Osteoblast (primary cell): Measurements from ENCODE around the gene RP2. TPM values are rescaled to one million over a fixed set of nuclear protein-coding genes. Genes with fewer than 3 reads are reported as not detected.
A peak's percentile ranks its signal among the peaks of the same experiment; 100 is the strongest.

Experiments used
- DNase-seq: peaks from one replicate; pipeline ENCODE4 v3.0.0; 2011; ENCODE audit warnings: low spot score, mixed read lengths; ENCODE audit not compliant: insufficient read length; ENCODE audit errors: missing footprints
- H2AFZ ChIP-seq: 2 replicates; pipeline ENCODE4 v1.6.0; 2011; ENCODE audit warnings: mild to moderate bottlenecking, low read length
- H3K27ac ChIP-seq: 2 replicates; pipeline ENCODE4 v1.5.1; 2011; ENCODE audit warnings: mild to moderate bottlenecking, low read depth, low read length, moderate library complexity
- H3K27me3 ChIP-seq: 2 replicates; pipeline ENCODE4 v1.6.0; 2012; ENCODE audit warnings: mild to moderate bottlenecking, control low read depth, inconsistent platforms, low read length, moderate library complexity; ENCODE audit not compliant: insufficient read depth
- H3K36me3 ChIP-seq: 2 replicates; pipeline ENCODE4 v1.5.1; 2011; ENCODE audit warnings: mild to moderate bottlenecking, low read length, control low read depth, moderate library complexity; ENCODE audit not compliant: insufficient read depth
- H3K4me1 ChIP-seq: 2 replicates; pipeline ENCODE4 v1.5.1; 2011; ENCODE audit warnings: mild to moderate bottlenecking, low read length, control low read depth, moderate library complexity; ENCODE audit not compliant: insufficient read depth
- H3K4me2 ChIP-seq: 2 replicates; pipeline ENCODE4 v1.6.0; 2011; ENCODE audit warnings: mild to moderate bottlenecking, low read length; ENCODE audit not compliant: insufficient read depth
- H3K4me3 ChIP-seq: fragments of 200-600 bp; sonication (generic); 3 replicates; pipeline ENCODE4 v1.5.1; 2012; ENCODE audit warnings: mild to moderate bottlenecking, low read length, inconsistent platforms; ENCODE audit not compliant: insufficient read depth
- H3K79me2 ChIP-seq: 2 replicates; pipeline ENCODE4 v1.6.0; 2012; ENCODE audit warnings: mild to moderate bottlenecking, low read length, control low read depth, inconsistent platforms; ENCODE audit not compliant: insufficient read depth
- H3K9me3 ChIP-seq: 2 replicates; pipeline ENCODE4 v1.5.1; 2011; ENCODE audit warnings: low read depth, low read length, control low read depth
- H4K20me1 ChIP-seq: 2 replicates; pipeline ENCODE4 v1.6.0; 2012; ENCODE audit warnings: mild to moderate bottlenecking, low read length, control low read depth; ENCODE audit not compliant: insufficient read depth
- total RNA-seq: library from RNA; depleted of rRNA; stranded (reverse); fragments of >200 nt; gene quantifications from 2 replicates; pipeline ENCODE4 v1.2.3, GENCODE V29; 2012
- TF ChIP-seq, protein P1 (sequence below): IDR thresholded peaks from 2 replicates; pipeline ENCODE4 v1.5.1; 2011; ENCODE audit warnings: mild to moderate bottlenecking, low read depth, low read length, moderate library complexity; ENCODE audit errors: extremely low read depth

Gene RP2
- total RNA-seq, 1 donor = 19.5 TPM

DNA sequence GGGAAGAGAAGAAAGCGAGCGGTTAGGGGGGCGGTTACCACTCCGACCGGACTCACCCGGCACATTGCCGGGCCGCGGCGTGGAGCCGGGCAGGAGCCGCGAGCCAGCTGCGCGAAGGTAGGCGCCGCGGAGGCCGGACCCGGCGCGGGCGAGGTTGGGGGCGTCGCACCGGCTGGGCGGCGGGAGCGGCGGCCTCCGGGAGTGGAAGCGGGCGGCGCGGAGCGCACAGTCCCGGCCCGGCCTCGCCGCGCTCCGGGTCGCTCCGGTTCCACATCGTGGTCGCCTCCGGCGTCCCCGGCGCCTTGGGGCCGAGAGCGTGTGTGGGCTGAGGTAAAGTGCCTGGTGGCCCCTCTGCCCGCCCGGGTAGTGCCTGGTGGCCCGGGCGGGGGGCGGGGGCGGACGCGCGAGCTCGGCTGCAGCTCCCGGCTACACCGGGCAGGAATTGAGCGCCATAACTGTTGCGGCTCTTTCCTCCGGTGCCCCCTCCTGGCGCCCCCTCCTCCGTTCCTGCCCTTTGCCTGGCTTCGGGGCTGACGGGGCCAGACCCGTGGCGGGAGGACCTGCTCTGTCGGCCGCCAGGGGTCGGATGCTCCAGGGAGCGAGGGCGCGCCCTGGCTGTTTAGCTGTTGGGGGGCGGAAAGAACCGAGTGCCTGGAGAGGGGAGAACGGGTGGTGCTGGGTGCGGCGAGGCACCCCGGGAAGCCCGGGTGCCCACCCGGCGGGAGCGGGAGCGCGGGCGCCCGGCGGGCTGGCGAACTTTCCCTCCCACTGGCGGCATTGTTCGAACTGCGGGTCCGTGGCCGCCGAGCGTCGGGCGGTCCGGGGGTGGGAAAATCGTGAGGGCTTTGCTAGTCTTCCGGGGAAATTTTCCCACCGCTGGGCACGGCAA lies 76.0 kb downstream of the RP2 start:
- peak; percentile 93 for DNase-seq
- peak overlapping the region; percentile 76 for H3K4me3 ChIP-seq
- peak overlapping the region; percentile 82 for H3K4me2 ChIP-seq
- H3K4me1 ChIP-seq = no peaks in the 10 kb centered on the region
- H3K27ac ChIP-seq = no peak overlapping the region
- TF ChIP-seq, protein P1, sequence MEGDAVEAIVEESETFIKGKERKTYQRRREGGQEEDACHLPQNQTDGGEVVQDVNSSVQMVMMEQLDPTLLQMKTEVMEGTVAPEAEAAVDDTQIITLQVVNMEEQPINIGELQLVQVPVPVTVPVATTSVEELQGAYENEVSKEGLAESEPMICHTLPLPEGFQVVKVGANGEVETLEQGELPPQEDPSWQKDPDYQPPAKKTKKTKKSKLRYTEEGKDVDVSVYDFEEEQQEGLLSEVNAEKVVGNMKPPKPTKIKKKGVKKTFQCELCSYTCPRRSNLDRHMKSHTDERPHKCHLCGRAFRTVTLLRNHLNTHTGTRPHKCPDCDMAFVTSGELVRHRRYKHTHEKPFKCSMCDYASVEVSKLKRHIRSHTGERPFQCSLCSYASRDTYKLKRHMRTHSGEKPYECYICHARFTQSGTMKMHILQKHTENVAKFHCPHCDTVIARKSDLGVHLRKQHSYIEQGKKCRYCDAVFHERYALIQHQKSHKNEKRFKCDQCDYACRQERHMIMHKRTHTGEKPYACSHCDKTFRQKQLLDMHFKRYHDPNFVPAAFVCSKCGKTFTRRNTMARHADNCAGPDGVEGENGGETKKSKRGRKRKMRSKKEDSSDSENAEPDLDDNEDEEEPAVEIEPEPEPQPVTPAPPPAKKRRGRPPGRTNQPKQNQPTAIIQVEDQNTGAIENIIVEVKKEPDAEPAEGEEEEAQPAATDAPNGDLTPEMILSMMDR = peak; percentile 37
- H3K9me3 ChIP-seq = no peaks in the 10 kb centered on the region
- no peaks in the 10 kb centered on the region for H3K36me3 ChIP-seq
- no peaks in the 10 kb centered on the region for H4K20me1 ChIP-seq
- peaks cover 13% of the 10 kb centered on the region for H3K27me3 ChIP-seq
- H2AFZ ChIP-seq = peak overlapping the region; percentile 39
- peaks cover 22% of the 10 kb centered on the region for H3K79me2 ChIP-seq

DNA sequence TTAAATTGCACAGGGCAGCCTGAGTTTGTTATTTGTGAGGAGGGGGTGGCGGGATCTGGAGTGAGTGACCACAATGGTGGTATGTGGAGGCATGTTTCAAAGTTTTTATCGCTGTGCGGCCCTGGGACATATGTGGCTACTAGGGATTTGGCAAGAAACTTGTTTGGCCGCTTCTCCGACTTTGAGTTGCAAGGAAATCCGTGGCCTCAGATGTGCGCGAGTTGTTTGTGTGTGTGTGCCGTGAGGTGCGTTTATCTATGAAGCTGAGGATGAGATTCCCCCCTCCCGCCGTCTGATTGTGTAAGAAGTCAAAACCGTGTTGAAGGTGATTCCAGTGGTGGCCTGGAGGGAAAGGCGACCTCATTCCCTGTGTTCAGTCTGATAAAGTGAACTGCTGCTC lies 76.8 kb downstream of the RP2 start:
- peak overlapping the region; percentile 76 for H3K4me3 ChIP-seq
- TF ChIP-seq, protein P1 = no peak
- H4K20me1 ChIP-seq = no peaks in the 10 kb centered on the region
- H3K36me3 ChIP-seq = no peaks in the 10 kb centered on the region
- H3K79me2 ChIP-seq = peaks cover 28% of the 10 kb centered on the region
- peak; percentile 27 for DNase-seq
- peak overlapping the region; percentile 25 for H2AFZ ChIP-seq
- peaks cover 12% of the 10 kb centered on the region for H3K27me3 ChIP-seq
- H3K27ac ChIP-seq = no peak overlapping the region
- no peaks in the 10 kb centered on the region for H3K9me3 ChIP-seq
- no peaks in the 10 kb centered on the region for H3K4me1 ChIP-seq
- H3K4me2 ChIP-seq = peak overlapping the region; percentile 82

DNA sequence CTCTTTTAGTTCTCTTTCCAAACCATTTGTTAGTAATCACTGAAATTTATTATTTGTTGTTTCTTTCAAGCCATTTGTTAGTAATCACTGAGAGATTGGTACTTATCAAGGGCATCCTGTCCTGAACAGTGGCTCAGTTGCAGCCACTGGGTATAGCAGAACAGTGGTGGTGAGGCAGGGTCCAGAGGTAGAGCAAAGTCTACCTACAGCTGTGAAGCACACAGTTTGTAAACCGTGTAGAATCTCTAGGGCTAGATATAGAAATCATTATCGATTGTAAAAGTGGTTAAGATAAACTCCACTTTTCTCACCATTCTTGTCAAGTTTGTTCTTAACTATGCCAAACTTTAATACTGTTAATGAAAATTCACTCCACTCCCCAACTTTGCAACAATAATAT lies 79.4 kb downstream of the RP2 start:
- no peak overlapping the region for H2AFZ ChIP-seq
- peaks cover 36% of the 10 kb centered on the region for H3K79me2 ChIP-seq
- no peaks in the 10 kb centered on the region for H3K36me3 ChIP-seq
- H3K9me3 ChIP-seq = no peaks in the 10 kb centered on the region
- TF ChIP-seq, protein P1 = no peak
- H3K4me1 ChIP-seq = no peaks in the 10 kb centered on the region
- H3K27me3 ChIP-seq = peaks cover 4% of the 10 kb centered on the region
- no peak overlapping the region for H3K4me3 ChIP-seq
- DNase-seq = no peak
- no peak overlapping the region for H3K4me2 ChIP-seq
- H4K20me1 ChIP-seq = no peaks in the 10 kb centered on the region
- no peak overlapping the region for H3K27ac ChIP-seq

DNA sequence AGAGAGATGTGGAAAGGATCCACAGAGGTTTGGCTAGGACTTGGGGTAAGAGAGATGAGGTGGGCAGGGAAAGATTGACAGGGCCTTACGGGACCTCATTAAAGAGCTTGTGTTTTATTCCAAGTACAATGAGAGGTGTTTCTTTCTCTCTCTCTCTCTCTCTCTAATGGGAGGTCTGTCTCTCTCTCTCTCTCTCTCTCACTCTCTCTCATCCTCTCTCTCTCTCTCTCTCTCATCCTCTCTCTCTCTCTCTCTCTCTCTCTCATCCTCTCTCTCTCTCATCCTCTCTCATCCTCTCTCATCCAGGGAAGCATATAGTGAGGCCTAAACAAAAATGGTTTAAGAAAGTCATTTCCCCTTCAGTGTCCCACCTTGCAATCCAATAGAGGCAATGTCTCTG lies 80.8 kb downstream of the RP2 start:
- Histone ChIP-seq H3K36me3 (no peaks in the 10 kb centered on the region), H3K4me3 (no peak overlapping the region), H3K4me2 (no peak overlapping the region), H4K20me1 (no peaks in the 10 kb centered on the region), H3K9me3 (no peaks in the 10 kb centered on the region), H3K27ac (no peak overlapping the region), H3K4me1 (no peaks in the 10 kb centered on the region), H3K27me3 (peaks cover 4% of the 10 kb centered on the region), H3K79me2 (peaks cover 41% of the 10 kb centered on the region), H2AFZ (no peak overlapping the region)
- no peak for DNase-seq
- TF ChIP-seq, protein P1 = no peak
